WTC11 (cell line): ENCODE measurements around the gene TFCP2.

Experiments
- CREB1 ChIP-seq: sonication (generic); formaldehyde crosslinking; IDR thresholded peaks from 2 replicates; pipeline ENCODE4 v1.8.0; 2023; ENCODE audit warnings: mild to moderate bottlenecking, missing genetic modification reagents
- EMX1 ChIP-seq: fragments of 250-450 bp; sonication (Bioruptor Pico); IDR thresholded peaks from 2 replicates; pipeline ENCODE4 v1.8.0; 2021; ENCODE audit warnings: mild to moderate bottlenecking
- GRHL2 ChIP-seq: fragments of 250-450 bp; sonication (Bioruptor Pico); IDR thresholded peaks from 2 replicates; pipeline ENCODE4 v1.8.0; 2022; ENCODE audit warnings: mild to moderate bottlenecking, moderate library complexity; ENCODE audit not compliant: insufficient replicate concordance, severe bottlenecking
- JUN ChIP-seq: sonication (generic); formaldehyde crosslinking; IDR thresholded peaks from 2 replicates; pipeline ENCODE4 v1.8.0; 2023; ENCODE audit warnings: mild to moderate bottlenecking, missing genetic modification reagents
- MYBL2 ChIP-seq: sonication (generic); formaldehyde crosslinking; IDR thresholded peaks from 2 replicates; pipeline ENCODE4 v1.8.1; 2023; ENCODE audit warnings: mild to moderate bottlenecking, moderate library complexity, missing genetic modification reagents
- NR1H2 ChIP-seq: sonication (generic); formaldehyde crosslinking; IDR thresholded peaks from 2 replicates; pipeline ENCODE4 v1.9.0; 2021; ENCODE audit warnings: mild to moderate bottlenecking, moderate library complexity, missing genetic modification reagents
- ZNF423 ChIP-seq: fragments of 250-450 bp; sonication (Bioruptor Pico); IDR thresholded peaks from 2 replicates; pipeline ENCODE4 v2.1.2; 2022; ENCODE audit warnings: mild to moderate bottlenecking, moderate library complexity
- TF ChIP-seq, protein P1 (sequence below): fragments of 200-600 bp; IDR thresholded peaks from 2 replicates; pipeline ENCODE4 v1.8.0; 2022; ENCODE audit warnings: antibody characterized with exemption
- TF ChIP-seq, protein P2 (sequence below): sonication (generic); formaldehyde crosslinking; IDR thresholded peaks from 2 replicates; pipeline ENCODE4 v1.8.1; 2022; ENCODE audit warnings: low read depth, mild to moderate bottlenecking, moderate library complexity, missing genetic modification reagents, borderline replicate concordance
- TF ChIP-seq, protein P3 (sequence below): sonication (generic); formaldehyde crosslinking; IDR thresholded peaks from 2 replicates; pipeline ENCODE4 v1.8.0; 2022; ENCODE audit warnings: mild to moderate bottlenecking, missing genetic modification reagents
- TF ChIP-seq, protein P4 (sequence below): sonication (generic); formaldehyde crosslinking; IDR thresholded peaks from 2 replicates; pipeline ENCODE4 v1.8.1; 2023; ENCODE audit warnings: mild to moderate bottlenecking, missing genetic modification reagents, moderate library complexity
- TF ChIP-seq, protein P5 (sequence below): sonication (generic); formaldehyde crosslinking; conservative IDR thresholded peaks from 2 replicates; pipeline ENCODE4 v1.8.1; 2022; ENCODE audit warnings: mild to moderate bottlenecking, missing genetic modification reagents
- TF ChIP-seq, protein P6 (sequence below): sonication (generic); formaldehyde crosslinking; IDR thresholded peaks from 2 replicates; pipeline ENCODE4 v1.8.0; 2022; ENCODE audit warnings: missing genetic modification reagents

DNA sequence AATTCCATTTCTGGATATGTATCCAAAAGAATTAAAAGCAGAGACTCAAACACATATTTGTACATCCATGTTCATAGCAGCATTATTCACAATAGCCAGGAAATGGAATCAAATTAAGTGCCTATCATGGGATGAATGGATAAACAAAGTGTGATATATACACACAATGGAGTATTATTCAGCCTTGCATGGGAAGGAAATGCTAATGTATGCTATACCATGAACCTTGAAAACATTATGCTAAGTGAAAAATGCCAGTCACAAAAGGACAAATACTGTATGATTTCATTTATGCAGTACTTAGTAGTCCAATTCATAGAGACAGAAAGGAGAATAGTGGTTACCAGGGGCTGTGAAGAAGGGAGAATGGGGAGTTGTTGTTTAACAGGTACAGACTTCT is 57.4 kb downstream of the TFCP2 start:
- TF ChIP-seq, protein P1, sequence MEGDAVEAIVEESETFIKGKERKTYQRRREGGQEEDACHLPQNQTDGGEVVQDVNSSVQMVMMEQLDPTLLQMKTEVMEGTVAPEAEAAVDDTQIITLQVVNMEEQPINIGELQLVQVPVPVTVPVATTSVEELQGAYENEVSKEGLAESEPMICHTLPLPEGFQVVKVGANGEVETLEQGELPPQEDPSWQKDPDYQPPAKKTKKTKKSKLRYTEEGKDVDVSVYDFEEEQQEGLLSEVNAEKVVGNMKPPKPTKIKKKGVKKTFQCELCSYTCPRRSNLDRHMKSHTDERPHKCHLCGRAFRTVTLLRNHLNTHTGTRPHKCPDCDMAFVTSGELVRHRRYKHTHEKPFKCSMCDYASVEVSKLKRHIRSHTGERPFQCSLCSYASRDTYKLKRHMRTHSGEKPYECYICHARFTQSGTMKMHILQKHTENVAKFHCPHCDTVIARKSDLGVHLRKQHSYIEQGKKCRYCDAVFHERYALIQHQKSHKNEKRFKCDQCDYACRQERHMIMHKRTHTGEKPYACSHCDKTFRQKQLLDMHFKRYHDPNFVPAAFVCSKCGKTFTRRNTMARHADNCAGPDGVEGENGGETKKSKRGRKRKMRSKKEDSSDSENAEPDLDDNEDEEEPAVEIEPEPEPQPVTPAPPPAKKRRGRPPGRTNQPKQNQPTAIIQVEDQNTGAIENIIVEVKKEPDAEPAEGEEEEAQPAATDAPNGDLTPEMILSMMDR, result no peak
- TF ChIP-seq, protein P2, sequence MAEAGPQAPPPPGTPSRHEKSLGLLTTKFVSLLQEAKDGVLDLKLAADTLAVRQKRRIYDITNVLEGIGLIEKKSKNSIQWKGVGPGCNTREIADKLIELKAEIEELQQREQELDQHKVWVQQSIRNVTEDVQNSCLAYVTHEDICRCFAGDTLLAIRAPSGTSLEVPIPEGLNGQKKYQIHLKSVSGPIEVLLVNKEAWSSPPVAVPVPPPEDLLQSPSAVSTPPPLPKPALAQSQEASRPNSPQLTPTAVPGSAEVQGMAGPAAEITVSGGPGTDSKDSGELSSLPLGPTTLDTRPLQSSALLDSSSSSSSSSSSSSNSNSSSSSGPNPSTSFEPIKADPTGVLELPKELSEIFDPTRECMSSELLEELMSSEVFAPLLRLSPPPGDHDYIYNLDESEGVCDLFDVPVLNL (CRISPR knock-in tag), result no peak
- TF ChIP-seq ZNF423 (CRISPR knock-in tag), result no peak
- TF ChIP-seq GRHL2 (CRISPR knock-in tag), result no peak
- no peak for TF ChIP-seq CREB1 (CRISPR knock-in tag)
- no peak for TF ChIP-seq NR1H2 (CRISPR knock-in tag)
- TF ChIP-seq, protein P3, sequence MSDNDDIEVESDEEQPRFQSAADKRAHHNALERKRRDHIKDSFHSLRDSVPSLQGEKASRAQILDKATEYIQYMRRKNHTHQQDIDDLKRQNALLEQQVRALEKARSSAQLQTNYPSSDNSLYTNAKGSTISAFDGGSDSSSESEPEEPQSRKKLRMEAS (CRISPR knock-in tag), result no peak
- no peak for TF ChIP-seq EMX1 (CRISPR knock-in tag)
- TF ChIP-seq, protein P4, sequence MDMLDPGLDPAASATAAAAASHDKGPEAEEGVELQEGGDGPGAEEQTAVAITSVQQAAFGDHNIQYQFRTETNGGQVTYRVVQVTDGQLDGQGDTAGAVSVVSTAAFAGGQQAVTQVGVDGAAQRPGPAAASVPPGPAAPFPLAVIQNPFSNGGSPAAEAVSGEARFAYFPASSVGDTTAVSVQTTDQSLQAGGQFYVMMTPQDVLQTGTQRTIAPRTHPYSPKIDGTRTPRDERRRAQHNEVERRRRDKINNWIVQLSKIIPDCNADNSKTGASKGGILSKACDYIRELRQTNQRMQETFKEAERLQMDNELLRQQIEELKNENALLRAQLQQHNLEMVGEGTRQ (CRISPR knock-in tag), result no peak
- TF ChIP-seq, protein P5, sequence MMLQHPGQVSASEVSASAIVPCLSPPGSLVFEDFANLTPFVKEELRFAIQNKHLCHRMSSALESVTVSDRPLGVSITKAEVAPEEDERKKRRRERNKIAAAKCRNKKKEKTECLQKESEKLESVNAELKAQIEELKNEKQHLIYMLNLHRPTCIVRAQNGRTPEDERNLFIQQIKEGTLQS, result no peak
- TF ChIP-seq, protein P6, sequence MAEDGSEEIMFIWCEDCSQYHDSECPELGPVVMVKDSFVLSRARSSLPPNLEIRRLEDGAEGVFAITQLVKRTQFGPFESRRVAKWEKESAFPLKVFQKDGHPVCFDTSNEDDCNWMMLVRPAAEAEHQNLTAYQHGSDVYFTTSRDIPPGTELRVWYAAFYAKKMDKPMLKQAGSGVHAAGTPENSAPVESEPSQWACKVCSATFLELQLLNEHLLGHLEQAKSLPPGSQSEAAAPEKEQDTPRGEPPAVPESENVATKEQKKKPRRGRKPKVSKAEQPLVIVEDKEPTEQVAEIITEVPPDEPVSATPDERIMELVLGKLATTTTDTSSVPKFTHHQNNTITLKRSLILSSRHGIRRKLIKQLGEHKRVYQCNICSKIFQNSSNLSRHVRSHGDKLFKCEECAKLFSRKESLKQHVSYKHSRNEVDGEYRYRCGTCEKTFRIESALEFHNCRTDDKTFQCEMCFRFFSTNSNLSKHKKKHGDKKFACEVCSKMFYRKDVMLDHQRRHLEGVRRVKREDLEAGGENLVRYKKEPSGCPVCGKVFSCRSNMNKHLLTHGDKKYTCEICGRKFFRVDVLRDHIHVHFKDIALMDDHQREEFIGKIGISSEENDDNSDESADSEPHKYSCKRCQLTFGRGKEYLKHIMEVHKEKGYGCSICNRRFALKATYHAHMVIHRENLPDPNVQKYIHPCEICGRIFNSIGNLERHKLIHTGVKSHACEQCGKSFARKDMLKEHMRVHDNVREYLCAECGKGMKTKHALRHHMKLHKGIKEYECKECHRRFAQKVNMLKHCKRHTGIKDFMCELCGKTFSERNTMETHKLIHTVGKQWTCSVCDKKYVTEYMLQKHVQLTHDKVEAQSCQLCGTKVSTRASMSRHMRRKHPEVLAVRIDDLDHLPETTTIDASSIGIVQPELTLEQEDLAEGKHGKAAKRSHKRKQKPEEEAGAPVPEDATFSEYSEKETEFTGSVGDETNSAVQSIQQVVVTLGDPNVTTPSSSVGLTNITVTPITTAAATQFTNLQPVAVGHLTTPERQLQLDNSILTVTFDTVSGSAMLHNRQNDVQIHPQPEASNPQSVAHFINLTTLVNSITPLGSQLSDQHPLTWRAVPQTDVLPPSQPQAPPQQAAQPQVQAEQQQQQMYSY (CRISPR knock-in tag), result no peak
- TF ChIP-seq JUN (CRISPR knock-in tag), result no peak
- TF ChIP-seq MYBL2, result no peak
